DOHH2 (cell line): ENCODE measurements around the gene SRPRA.

Experiments
- H3F3A ChIP-seq: fragments of 200-600 bp; sonication (generic), shearing (Covaris generic); 2 replicates; pipeline ENCODE4 v1.6.0; 2016; ENCODE audit warnings: antibody characterized with exemption, mild to moderate bottlenecking; ENCODE audit not compliant: control insufficient read depth, insufficient read depth
- H3K27ac ChIP-seq: fragments of 200-600 bp; sonication (generic); 2 replicates; pipeline ENCODE4 v1.5.1; 2014; ENCODE audit warnings: low read depth, mild to moderate bottlenecking, low read length, moderate library complexity
- H3K27me3 ChIP-seq: fragments of 200-600 bp; sonication (generic); 2 replicates; pipeline ENCODE4 v1.6.1; 2014; ENCODE audit warnings: mild to moderate bottlenecking, low read length, mixed read lengths; ENCODE audit not compliant: control insufficient read depth
- H3K36me3 ChIP-seq: fragments of 200-600 bp; sonication (generic); 2 replicates; pipeline ENCODE4 v1.6.1; 2014; ENCODE audit warnings: mild to moderate bottlenecking, low read length, moderate library complexity, mixed read lengths; ENCODE audit not compliant: control insufficient read depth
- H3K4me1 ChIP-seq: fragments of 200-600 bp; sonication (generic); 2 replicates; pipeline ENCODE4 v1.6.1; 2014; ENCODE audit warnings: mild to moderate bottlenecking, low read length, mixed read lengths; ENCODE audit not compliant: control insufficient read depth
- H3K4me2 ChIP-seq: fragments of 200-600 bp; sonication (generic); 2 replicates; pipeline ENCODE4 v1.6.0; 2014; ENCODE audit warnings: mild to moderate bottlenecking, low read length, moderate library complexity
- H3K4me3 ChIP-seq: fragments of 200-600 bp; sonication (generic); 2 replicates; pipeline ENCODE4 v1.5.1; 2014; ENCODE audit warnings: mild to moderate bottlenecking, low read length, mixed read lengths
- H3K79me2 ChIP-seq: fragments of 200-600 bp; sonication (generic); 2 replicates; pipeline ENCODE4 v1.6.1; 2014; ENCODE audit warnings: mild to moderate bottlenecking, low read length, mixed read lengths; ENCODE audit not compliant: control insufficient read depth
- H3K9me2 ChIP-seq: fragments of 200-600 bp; sonication (generic); replicated peaks from 2 replicates; pipeline ENCODE4 v1.6.1; 2014; ENCODE audit warnings: mild to moderate bottlenecking, low read length, mixed read lengths; ENCODE audit not compliant: control insufficient read depth
- H3K9me3 ChIP-seq: fragments of 200-600 bp; sonication (generic); 2 replicates; pipeline ENCODE4 v1.6.1; 2014; ENCODE audit warnings: antibody characterized with exemption, low read length, mixed read lengths; ENCODE audit not compliant: control insufficient read depth, insufficient read depth
- H4K20me1 ChIP-seq: fragments of 200-600 bp; sonication (generic); 2 replicates; pipeline ENCODE4 v1.6.0; 2014; ENCODE audit warnings: low read depth, mild to moderate bottlenecking, antibody characterized with exemption, low read length, moderate library complexity; ENCODE audit not compliant: control insufficient read depth, insufficient read depth
- EZH2phosphoT487 ChIP-seq: fragments of 200-600 bp; sonication (generic); IDR thresholded peaks from 2 replicates; pipeline ENCODE4 v1.6.1; 2017; ENCODE audit warnings: borderline replicate concordance, mild to moderate bottlenecking, antibody characterized with exemption, low read length, moderate library complexity, mixed read lengths
- TF ChIP-seq, protein P1 (sequence below): fragments of 200-600 bp; sonication (generic); IDR thresholded peaks from one replicate; pipeline ENCODE4 v1.5.1; 2014; ENCODE audit warnings: antibody characterized with exemption, mild to moderate bottlenecking, low read depth, low read length; ENCODE audit not compliant: poor library complexity, severe bottlenecking

Gene SRPRA

GRCh38 chr11:126277780-126278179, 9.1 kb upstream of the SRPRA start:
- H3K27me3 ChIP-seq, result no peaks in the 10 kb centered on the region
- TF ChIP-seq, protein P1, sequence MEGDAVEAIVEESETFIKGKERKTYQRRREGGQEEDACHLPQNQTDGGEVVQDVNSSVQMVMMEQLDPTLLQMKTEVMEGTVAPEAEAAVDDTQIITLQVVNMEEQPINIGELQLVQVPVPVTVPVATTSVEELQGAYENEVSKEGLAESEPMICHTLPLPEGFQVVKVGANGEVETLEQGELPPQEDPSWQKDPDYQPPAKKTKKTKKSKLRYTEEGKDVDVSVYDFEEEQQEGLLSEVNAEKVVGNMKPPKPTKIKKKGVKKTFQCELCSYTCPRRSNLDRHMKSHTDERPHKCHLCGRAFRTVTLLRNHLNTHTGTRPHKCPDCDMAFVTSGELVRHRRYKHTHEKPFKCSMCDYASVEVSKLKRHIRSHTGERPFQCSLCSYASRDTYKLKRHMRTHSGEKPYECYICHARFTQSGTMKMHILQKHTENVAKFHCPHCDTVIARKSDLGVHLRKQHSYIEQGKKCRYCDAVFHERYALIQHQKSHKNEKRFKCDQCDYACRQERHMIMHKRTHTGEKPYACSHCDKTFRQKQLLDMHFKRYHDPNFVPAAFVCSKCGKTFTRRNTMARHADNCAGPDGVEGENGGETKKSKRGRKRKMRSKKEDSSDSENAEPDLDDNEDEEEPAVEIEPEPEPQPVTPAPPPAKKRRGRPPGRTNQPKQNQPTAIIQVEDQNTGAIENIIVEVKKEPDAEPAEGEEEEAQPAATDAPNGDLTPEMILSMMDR, result no peak
- no peak for TF ChIP-seq EZH2phosphoT487
- H3K27ac ChIP-seq, result no peak overlapping the region
- H3K9me2 ChIP-seq, result no peaks in the 10 kb centered on the region
- no peaks in the 10 kb centered on the region for H4K20me1 ChIP-seq
- no peaks in the 10 kb centered on the region for H3K9me3 ChIP-seq
- H3F3A ChIP-seq, result peaks cover 15% of the 10 kb centered on the region; the same call in 1 of the 2 replicates
- H3K4me3 ChIP-seq, result no peak overlapping the region
- no peaks in the 10 kb centered on the region for H3K79me2 ChIP-seq
- H3K36me3 ChIP-seq, result peaks cover 50% of the 10 kb centered on the region
- no peak overlapping the region for H3K4me2 ChIP-seq
- peaks cover 28% of the 10 kb centered on the region for H3K4me1 ChIP-seq

GRCh38 chr11:126277322-126277721, 8.6 kb upstream of the SRPRA start:
- H4K20me1 ChIP-seq, result no peaks in the 10 kb centered on the region
- no peaks in the 10 kb centered on the region for H3K9me3 ChIP-seq
- no peaks in the 10 kb centered on the region for H3K79me2 ChIP-seq
- no peak overlapping the region for H3K4me2 ChIP-seq
- no peaks in the 10 kb centered on the region for H3K27me3 ChIP-seq
- peaks cover 55% of the 10 kb centered on the region for H3K36me3 ChIP-seq
- no peak for TF ChIP-seq EZH2phosphoT487
- TF ChIP-seq, protein P1, result no peak
- H3K4me1 ChIP-seq, result peaks cover 23% of the 10 kb centered on the region
- peaks cover 15% of the 10 kb centered on the region; the same call in 1 of the 2 replicates for H3F3A ChIP-seq
- no peak overlapping the region for H3K4me3 ChIP-seq
- H3K9me2 ChIP-seq, result no peaks in the 10 kb centered on the region
- no peak overlapping the region for H3K27ac ChIP-seq

DNA sequence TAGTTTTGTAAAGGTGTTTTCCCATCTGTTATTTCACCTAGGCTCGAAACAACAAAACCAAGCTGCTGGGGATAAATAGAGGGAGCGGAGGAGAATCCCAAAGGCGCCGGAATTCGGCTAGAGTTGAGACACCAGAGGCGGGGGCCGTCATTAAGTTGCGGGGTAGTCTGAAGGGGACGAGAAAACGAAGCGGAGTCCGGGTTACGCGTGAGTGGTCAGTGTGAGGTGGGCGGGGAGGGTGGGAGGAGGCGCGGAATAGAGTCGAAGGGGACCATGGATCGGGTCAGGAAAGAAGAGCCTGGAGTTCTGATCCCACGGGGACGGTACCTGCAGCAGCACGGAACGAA, 361 bp downstream of the SRPRA start:
- Histone ChIP-seq H3K27ac (peak overlapping the region; percentile 40), H3K4me3 (peak overlapping the region; percentile 99), H3K9me2 (no peaks in the 10 kb centered on the region), H3K27me3 (no peaks in the 10 kb centered on the region), H3K79me2 (peaks cover 59% of the 10 kb centered on the region), H4K20me1 (peaks cover 6% of the 10 kb centered on the region; the same call in 1 of the 2 replicates), H3K36me3 (peaks cover 72% of the 10 kb centered on the region), H3K9me3 (no peaks in the 10 kb centered on the region), H3K4me2 (peak overlapping the region; percentile 84), H3K4me1 (peaks cover 22% of the 10 kb centered on the region), H3F3A (no peaks in the 10 kb centered on the region)
- TF ChIP-seq, protein P1, result no peak

DNA sequence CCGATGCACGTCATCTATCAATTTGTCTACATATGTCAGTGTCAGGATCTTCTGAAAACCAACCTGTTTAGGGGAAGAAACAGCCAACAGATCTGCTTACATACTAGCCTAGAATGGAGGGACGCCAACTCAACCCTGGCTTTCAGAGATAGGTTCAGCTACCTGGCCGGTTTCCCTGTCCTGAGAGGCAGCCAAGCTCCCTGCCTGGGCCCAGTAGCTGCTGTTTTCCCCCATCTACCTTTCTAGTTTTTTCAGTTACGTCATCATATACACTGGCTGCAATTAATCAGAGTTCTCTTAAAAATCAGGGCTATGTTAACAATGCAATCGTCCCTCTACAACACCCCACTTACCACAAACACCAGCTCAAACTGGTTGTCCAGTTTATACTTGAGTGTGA, 1.0 kb downstream of the SRPRA start:
- peak overlapping the region; percentile 40; the same call in 1 of the 2 replicates for H3K27ac ChIP-seq
- peaks cover 22% of the 10 kb centered on the region for H3K4me1 ChIP-seq
- H3K9me3 ChIP-seq, result no peaks in the 10 kb centered on the region
- no peaks in the 10 kb centered on the region for H3K27me3 ChIP-seq
- H3K4me3 ChIP-seq, result peak overlapping the region; percentile 99
- peak overlapping the region; percentile 84 for H3K4me2 ChIP-seq
- peaks cover 59% of the 10 kb centered on the region for H3K79me2 ChIP-seq
- H3F3A ChIP-seq, result no peaks in the 10 kb centered on the region
- TF ChIP-seq EZH2phosphoT487, result no peak
- TF ChIP-seq, protein P1, result no peak
- peaks cover 72% of the 10 kb centered on the region for H3K36me3 ChIP-seq
- H4K20me1 ChIP-seq, result peaks cover 6% of the 10 kb centered on the region; the same call in 1 of the 2 replicates
- H3K9me2 ChIP-seq, result no peaks in the 10 kb centered on the region
